HepG2 (cell line): ENCODE results near the gene MRPL10. TPM values are rescaled to one million over a fixed set of nuclear protein-coding genes. Genes with fewer than 3 reads are reported as not detected.

ENCODE experiments used
- CEBPB ChIP-seq: IDR thresholded peaks from 2 replicates; pipeline ENCODE4 v1.6.1; 2011; ENCODE audit warnings: low read depth, low read length, improper control_type of control experiment, borderline replicate concordance
- E2F2 ChIP-seq: sonication (generic); formaldehyde crosslinking; IDR thresholded peaks from 2 replicates; pipeline ENCODE4 v1.4.0; 2020; ENCODE audit warnings: missing genetic modification reagents, borderline replicate concordance
- EZH2 ChIP-seq: conservative IDR thresholded peaks from 2 replicates; pipeline ENCODE4 v1.6.1; 2012; ENCODE audit warnings: mild to moderate bottlenecking, low read depth, low read length, moderate library complexity
- GLI4 ChIP-seq: sonication (generic); formaldehyde crosslinking; IDR thresholded peaks from 2 replicates; pipeline ENCODE4 v1.5.1; 2020; ENCODE audit warnings: missing genetic modification reagents, mild to moderate bottlenecking, moderate library complexity, borderline replicate concordance
- KLF16 ChIP-seq, 2 experiments: sonication (generic) in 1 of 2; formaldehyde crosslinking in 1 of 2; IDR thresholded peaks; 2 replicates each; pipeline versions ENCODE4 v1.6.1 to v1.8.0; 2016 to 2023; ENCODE audit warnings: missing genetic modification reagents in 2 of 2, missing compliant biosample characterization in 1 of 2
- MEIS1 ChIP-seq: sonication (generic); formaldehyde crosslinking; IDR thresholded peaks from 2 replicates; pipeline ENCODE4 v1.9.0; 2021; ENCODE audit warnings: mild to moderate bottlenecking, missing genetic modification reagents, moderate library complexity, borderline replicate concordance
- MXD3 ChIP-seq: IDR thresholded peaks from 2 replicates; pipeline ENCODE4 v1.6.1; 2016; ENCODE audit warnings: mild to moderate bottlenecking, missing biosample characterization, missing genetic modification reagents
- PCBP2 ChIP-seq: fragments of 200-400 bp; formaldehyde crosslinking; optimal IDR thresholded peaks from 2 replicates; pipeline ENCODE3; 2018; ENCODE audit warnings: low read length, low read depth; ENCODE audit not compliant: poor library complexity, severe bottlenecking
- SALL1 ChIP-seq: sonication (generic); formaldehyde crosslinking; IDR thresholded peaks from 2 replicates; pipeline ENCODE4 v1.8.0; 2022; ENCODE audit warnings: mild to moderate bottlenecking, missing genetic modification reagents
- SETDB1 ChIP-seq: sonication (generic); formaldehyde crosslinking; IDR thresholded peaks from 2 replicates; pipeline ENCODE4 v1.5.1; 2020; ENCODE audit warnings: missing genetic modification reagents, mild to moderate bottlenecking, borderline replicate concordance
- STAT6 ChIP-seq: sonication (generic); formaldehyde crosslinking; IDR thresholded peaks from 2 replicates; pipeline ENCODE4 v1.4.0; 2020; ENCODE audit warnings: missing genetic modification reagents, mild to moderate bottlenecking, borderline replicate concordance
- ZNF12 ChIP-seq: sonication (generic); formaldehyde crosslinking; IDR thresholded peaks from 2 replicates; pipeline ENCODE4 v1.5.0; 2020; ENCODE audit warnings: missing genetic modification reagents
- ZNF20 ChIP-seq: sonication (generic); formaldehyde crosslinking; IDR thresholded peaks from 2 replicates; pipeline ENCODE4 v1.4.0; 2020; ENCODE audit warnings: mild to moderate bottlenecking, moderate library complexity, missing genetic modification reagents
- ZNF441 ChIP-seq: sonication (generic); formaldehyde crosslinking; IDR thresholded peaks from 2 replicates; pipeline ENCODE4 v1.7.0; 2021; ENCODE audit warnings: missing genetic modification reagents, borderline replicate concordance
- ZNF574 ChIP-seq: sonication (generic); formaldehyde crosslinking; IDR thresholded peaks from 2 replicates; pipeline ENCODE4 v1.4.0; 2020; ENCODE audit warnings: missing genetic modification reagents
- ZNF614 ChIP-seq: IDR thresholded peaks from 2 replicates; pipeline ENCODE4 v1.6.1; 2018; ENCODE audit warnings: missing biosample characterization, missing genetic modification reagents, inconsistent platforms, borderline replicate concordance
- ZNF703 ChIP-seq: sonication (generic); formaldehyde crosslinking; IDR thresholded peaks from 2 replicates; pipeline ENCODE4 v1.5.1; 2020; ENCODE audit warnings: missing genetic modification reagents, mild to moderate bottlenecking, moderate library complexity, borderline replicate concordance
- polyA plus RNA-seq, 8 experiments: library from polyadenylated mRNA; depleted of rRNA in 3 of 8; stranded (reverse) in 7 of 8; unstranded in 1 of 8; fragments of >200 nt; fragmentation: Illumina TruSeq in 4 of 8; extraction: Trizol in 4 of 8; gene quantifications; 2 replicates each; pipeline versions ENCODE4 v1.2.1 to v1.2.3, GENCODE V29; 2011 to 2016; ENCODE audit warnings: low read depth in 4 of 8, missing spikeins in 1 of 8, mixed read lengths in 1 of 8; ENCODE audit not compliant: insufficient read depth in 1 of 8
- total RNA-seq, 5 experiments: library from RNA; depleted of rRNA; stranded (reverse); fragments of >200 nt; fragmentation: Illumina TruSeq; extraction: Trizol; gene quantifications; 2 replicates each; pipeline ENCODE4 v1.2.3, GENCODE V29; 2016; ENCODE audit warnings: low read depth in 1 of 5
- TF ChIP-seq, protein P1 (sequence below): sonication (generic); formaldehyde crosslinking; IDR thresholded peaks from 2 replicates; pipeline ENCODE4 v1.8.0; 2022; ENCODE audit warnings: missing genetic modification reagents, low read depth, mild to moderate bottlenecking, borderline replicate concordance
- TF ChIP-seq, protein P2 (sequence below): sonication (generic); formaldehyde crosslinking; IDR thresholded peaks from 2 replicates; pipeline ENCODE4 v1.4.0; 2020; ENCODE audit warnings: missing genetic modification reagents

The MRPL10 gene
- total and polyA plus RNA-seq, 2 of the 13 experiments (the other 11 are each of a cell fraction or from before 2014, with no cell fraction given), result 56.7 to 149 TPM

DNA sequence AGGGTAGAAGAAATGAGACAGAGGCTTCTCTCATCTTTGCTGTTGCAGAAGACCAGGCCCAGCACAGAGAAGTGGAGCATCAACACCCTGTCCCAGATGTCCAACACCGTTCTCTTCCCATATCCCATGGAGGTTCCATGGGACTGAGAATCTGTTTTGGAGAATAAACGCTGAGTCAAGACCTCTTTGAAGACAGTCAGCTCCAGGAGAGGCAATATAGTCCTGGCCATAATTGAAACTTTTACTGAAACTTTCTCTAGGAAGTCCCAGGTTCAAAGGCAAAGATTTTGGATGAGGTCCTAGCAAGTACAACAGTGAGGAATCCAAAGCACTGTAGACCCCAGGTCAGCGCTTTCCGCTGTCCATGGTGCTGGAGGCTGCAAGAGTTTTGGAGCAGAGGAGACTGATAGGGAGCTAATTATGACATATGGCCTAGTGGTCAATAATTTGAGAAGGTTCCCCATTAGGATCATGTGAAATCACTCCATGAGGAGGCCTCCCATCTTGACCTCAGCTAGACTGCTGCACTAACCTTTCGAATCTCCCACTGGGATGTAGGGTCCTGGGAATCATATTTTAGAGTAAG is 45.7 kb downstream of the MRPL10 start (continued):
- TF ChIP-seq PCBP2 (no peak), ZNF614 (CRISPR knock-in tag) (peak; percentile 52; the same call in 1 of the 2 replicates), E2F2 (CRISPR knock-in tag) (no peak), SETDB1 (CRISPR knock-in tag) (no peak), ZNF574 (CRISPR knock-in tag) (peak; percentile 51), ZNF12 (CRISPR knock-in tag) (peak; percentile 80), CEBPB (no peak), EZH2 (no peak), ZNF703 (CRISPR knock-in tag) (no peak), SALL1 (CRISPR knock-in tag) (peak; percentile 69), GLI4 (CRISPR knock-in tag) (no peak), STAT6 (CRISPR knock-in tag) (no peak), MXD3 (CRISPR knock-in tag) (peak; percentile 68; the same call in 1 of the 2 replicates), ZNF441 (CRISPR knock-in tag) (peak; percentile 81; the same call in 1 of the 2 replicates), KLF16 (CRISPR knock-in tag; IDR thresholded peaks at IDR 0.05) (peak in 1 of 2 experiments; percentile 94; a peak in 2 of 4 replicates), MEIS1 (CRISPR knock-in tag) (no peak), ZNF20 (0 out of 2 replicates have a peak, but pooled peaks have one; percentile 52)
- TF ChIP-seq, protein P1, sequence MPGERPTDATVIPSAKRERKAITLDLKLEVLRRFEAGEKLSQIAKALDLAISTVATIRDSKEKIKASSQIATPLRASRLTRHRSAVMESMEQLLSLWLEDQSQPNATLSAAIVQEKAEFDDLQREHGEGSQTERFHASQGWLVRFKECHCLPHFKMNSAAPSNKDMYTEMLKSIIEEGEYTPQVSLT, result no peak
- TF ChIP-seq, protein P2, sequence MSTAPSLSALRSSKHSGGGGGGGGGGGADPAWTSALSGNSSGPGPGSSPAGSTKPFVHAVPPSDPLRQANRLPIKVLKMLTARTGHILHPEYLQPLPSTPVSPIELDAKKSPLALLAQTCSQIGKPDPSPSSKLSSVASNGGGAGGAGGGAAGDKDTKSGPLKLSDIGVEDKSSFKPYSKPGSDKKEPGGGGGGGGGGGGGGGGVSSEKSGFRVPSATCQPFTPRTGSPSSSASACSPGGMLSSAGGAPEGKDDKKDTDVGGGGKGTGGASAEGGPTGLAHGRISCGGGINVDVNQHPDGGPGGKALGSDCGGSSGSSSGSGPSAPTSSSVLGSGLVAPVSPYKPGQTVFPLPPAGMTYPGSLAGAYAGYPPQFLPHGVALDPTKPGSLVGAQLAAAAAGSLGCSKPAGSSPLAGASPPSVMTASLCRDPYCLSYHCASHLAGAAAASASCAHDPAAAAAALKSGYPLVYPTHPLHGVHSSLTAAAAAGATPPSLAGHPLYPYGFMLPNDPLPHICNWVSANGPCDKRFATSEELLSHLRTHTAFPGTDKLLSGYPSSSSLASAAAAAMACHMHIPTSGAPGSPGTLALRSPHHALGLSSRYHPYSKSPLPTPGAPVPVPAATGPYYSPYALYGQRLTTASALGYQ (CRISPR knock-in tag), result no peak
